HCT116 (cell line): ENCODE results near the gene SEC16A. TPM values are rescaled to one million over a fixed set of nuclear protein-coding genes. Genes with fewer than 3 reads are reported as not detected.
A peak's percentile ranks its signal among the peaks of the same experiment; 100 is the strongest.

ENCODE experiments used
- ATAC-seq: fragments of 200-7000 bp; cut with Tn5 transposase; 2 replicates; pipeline ENCODE4 v1.9.1; 2020; ENCODE audit warnings: mild to moderate bottlenecking, moderate library complexity
- BruUV-seq: library from RNA; stranded (reverse); fragments of 400-500 nt; replicated peaks from 2 replicates; lab custom pipeline; 2021; lab: Mats Ljungman, UMichigan
- CTCF ChIA-PET: fragments of 300-600 bp; sonication (Branson Sonifier 250); formaldehyde crosslinking; loops from one replicate; lab custom pipeline; 2021; ENCODE audit warnings: antibody characterized with exemption; lab: Charles Lee
- POLR2A ChIA-PET: fragments of 300-600, 350-600 bp; sonication (Branson Sonifier 250); formaldehyde crosslinking; loops from one replicate; lab custom pipeline; 2021; ENCODE audit warnings: antibody characterized with exemption; lab: Charles Lee
- RAD21 ChIA-PET, 2 experiments: fragments of 300-600 bp; sonication (Branson Sonifier 250); formaldehyde crosslinking; loops; one replicate each; lab custom pipeline; 2023; ENCODE audit warnings: low total read pairs in 2 of 2; ENCODE audit not compliant: uncharacterized antibody in 2 of 2, unreplicated experiment in 2 of 2, low non-redundant PET in 1 of 2; lab: Charles Lee
- DNase-seq: peaks from one replicate; pipeline ENCODE4 v3.0.0-alpha.2; 2010; ENCODE audit warnings: low read depth, low spot score
- H2AFZ ChIP-seq: fragments of 200-600 bp; shearing (Covaris generic), sonication (generic); 2 replicates; pipeline ENCODE4 v1.6.1; 2017; ENCODE audit warnings: low read depth, mixed run types, mixed read lengths, antibody characterized with exemption, low read length; ENCODE audit not compliant: poor library complexity, severe bottlenecking
- H3K27ac ChIP-seq: 2 replicates; pipeline ENCODE4 v1.5.1; 2012; ENCODE audit warnings: low read depth, low read length
- H3K27me3 ChIP-seq: fragments of 200-600 bp; sonication (generic); 2 replicates; pipeline ENCODE4 v1.6.1; 2016; ENCODE audit warnings: mixed run types, low read length, mixed read lengths; ENCODE audit not compliant: insufficient read depth
- H3K36me3 ChIP-seq, 2 experiments: fragments of 200-500 bp in 1 of 2; fragments of 200-600 bp in 1 of 2; sonication (Bioruptor generic) in 1 of 2; sonication (generic) in 1 of 2; 2 replicates each; pipeline versions ENCODE4 v1.5.1 to v1.6.1; 2014 to 2016; ENCODE audit warnings: low read length in 2 of 2, inconsistent platforms in 1 of 2, mixed read lengths in 1 of 2, mixed run types in 1 of 2; ENCODE audit not compliant: insufficient read depth in 2 of 2, control insufficient read depth in 1 of 2
- H3K4me1 ChIP-seq, 2 experiments: fragments of 200-600 bp in 1 of 2; sonication (generic) in 1 of 2; 2 replicates each; pipeline versions ENCODE4 v1.5.1 to v1.6.1; 2012 to 2017; ENCODE audit warnings: low read length in 2 of 2, inconsistent platforms in 1 of 2, mild to moderate bottlenecking in 1 of 2, mixed read lengths in 1 of 2, mixed run types in 1 of 2, moderate library complexity in 1 of 2; ENCODE audit not compliant: insufficient read depth in 2 of 2, control insufficient read depth in 1 of 2
- H3K4me2 ChIP-seq: fragments of 200-600 bp; sonication (generic); 2 replicates; pipeline ENCODE4 v1.6.1; 2017; ENCODE audit warnings: mixed run types, low read length, mixed read lengths
- H3K4me3 ChIP-seq, 2 experiments: fragments of 200-600 bp in 1 of 2; sonication (generic) in 1 of 2; replicated peaks in 1 of 2; 2 replicates each; pipeline ENCODE4 v1.5.1; 2011 to 2016; ENCODE audit warnings: low read length in 2 of 2, control low read depth in 1 of 2, low read depth in 1 of 2, mild to moderate bottlenecking in 1 of 2, mixed read lengths in 1 of 2, mixed run types in 1 of 2
- H3K79me2 ChIP-seq: fragments of 200-600 bp; sonication (generic); 2 replicates; pipeline ENCODE4 v1.6.1; 2017; ENCODE audit warnings: mild to moderate bottlenecking, mixed run types, low read length, moderate library complexity, mixed read lengths; ENCODE audit not compliant: insufficient read depth
- H3K9ac ChIP-seq: fragments of 200-600 bp; sonication (generic); 2 replicates; pipeline ENCODE4 v1.6.1; 2016; ENCODE audit warnings: low read length, mixed read lengths
- H3K9me2 ChIP-seq: fragments of 200-600 bp; sonication (generic), shearing (Covaris generic); 2 replicates; pipeline ENCODE4 v1.6.1; 2017; ENCODE audit warnings: mixed run types, mild to moderate bottlenecking, moderate library complexity; ENCODE audit not compliant: insufficient read depth
- H3K9me3 ChIP-seq, 2 experiments: fragments of 200-500 bp in 1 of 2; fragments of 200-600 bp in 1 of 2; sonication (Bioruptor generic) in 1 of 2; sonication (generic) in 1 of 2; 2 replicates each; pipeline ENCODE4 v1.6.1; 2014 to 2017; ENCODE audit warnings: low read length in 2 of 2, mixed read lengths in 2 of 2, inconsistent platforms in 1 of 2, low read depth in 1 of 2, mild to moderate bottlenecking in 1 of 2, mixed run types in 1 of 2, moderate library complexity in 1 of 2; ENCODE audit not compliant: control insufficient read depth in 1 of 2, insufficient read depth in 1 of 2
- H4K20me1 ChIP-seq: fragments of 200-600 bp; sonication (generic), shearing (Covaris generic); 2 replicates; pipeline ENCODE4 v1.6.1; 2017; ENCODE audit warnings: mixed run types, mild to moderate bottlenecking, moderate library complexity; ENCODE audit not compliant: insufficient read depth
- ATF3 ChIP-seq: IDR thresholded peaks from 2 replicates; pipeline ENCODE4 v1.6.1; 2012
- EGR1 ChIP-seq: IDR thresholded peaks from 2 replicates; pipeline ENCODE4 v1.6.1; 2012; ENCODE audit warnings: low read depth
- EZH2phosphoT487 ChIP-seq: fragments of 200-600 bp; IDR thresholded peaks from 2 replicates; pipeline ENCODE4 v1.6.1; 2018; ENCODE audit warnings: antibody characterized with exemption, borderline replicate concordance
- FOSL1 ChIP-seq: IDR thresholded peaks from 2 replicates; pipeline ENCODE4 v1.6.1; 2012; ENCODE audit warnings: low read depth
- POLR2A ChIP-seq: IDR thresholded peaks from 2 replicates; pipeline ENCODE4 v1.7.0; 2011; ENCODE audit warnings: borderline replicate concordance; ENCODE audit not compliant: insufficient read depth, insufficient read length; ENCODE audit errors: extremely low read depth
- REST ChIP-seq: IDR thresholded peaks from 2 replicates; pipeline ENCODE4 v1.6.1; 2012; ENCODE audit warnings: low read depth
- SIN3A ChIP-seq: IDR thresholded peaks from 2 replicates; pipeline ENCODE4 v1.6.1; 2012; ENCODE audit warnings: low read depth
- ZFX ChIP-seq: fragments of 450-650 bp; IDR thresholded peaks from 2 replicates; pipeline ENCODE4 v1.6.1; 2017
- intact Hi-C: fragments of 100-400 bp; cut with micrococcal nuclease; formaldehyde crosslinking; loops from 2 replicates; pipeline ENCODE4 v1.10.0; 2022
- total RNA-seq: library from RNA; stranded (reverse); gene quantifications from one replicate; pipeline ENCODE4 v1.2.1, GENCODE V29; 2021; ENCODE audit not compliant: unreplicated experiment

SEC16A gene
- total RNA-seq, 1 experiment from 2014 or later, result 49.8 TPM

GRCh38 chr9:136437839-136438547 is 44.8 kb downstream of the SEC16A start (continued):
- TF ChIP-seq ATF3 (no peak), EGR1 (no peak), POLR2A (no peak), REST (no peak), EZH2phosphoT487 (no peak), SIN3A (no peak), FOSL1 (no peak), ZFX (no peak)

- Histone ChIP-seq H3K36me3 (peaks cover 3 to 13% of the 10 kb centered on the region in 2 experiments; a peak in 2 of 4 replicates), H3K9ac (no peak overlapping the region), H4K20me1 (no peaks in the 10 kb centered on the region), H3K79me2 (peaks cover 59% of the 10 kb centered on the region), H2AFZ (no peak overlapping the region), H3K27ac (no peak overlapping the region), H3K4me1 (peaks cover 8 to 22% of the 10 kb centered on the region in 2 experiments), H3K9me2 (no peaks in the 10 kb centered on the region), H3K27me3 (no peaks in the 10 kb centered on the region), H3K4me2 (peak overlapping the region; percentile 91; the same call in 1 of the 2 replicates), H3K9me3 (no peaks in the 10 kb centered on the region), H3K4me3 (no peak overlapping the region)
- BruUV-seq, result no TSS peak
- RAD21 ChIA-PET, result no interaction called here
- POLR2A ChIA-PET, result no interaction called here
- CTCF ChIA-PET, result no interaction called here
- intact Hi-C loops, result no loop called here
- TF ChIP-seq EZH2phosphoT487, result no peak
- no peak for DNase-seq
- ATAC-seq, result no peak
Observed at GRCh38 chr9:136437430-136437829, 45.4 kb downstream of the SEC16A start.
